SK-N-SH (cell line): ENCODE results near the gene OR7G3. TPM values are rescaled to one million over a fixed set of nuclear protein-coding genes. Genes with fewer than 3 reads are reported as not detected.

Source experiments
- CTCF ChIA-PET: fragments of 300-600, 350-600 bp; formaldehyde crosslinking; extraction: SDS; loops from one replicate; lab custom pipeline; 2021; lab: Yijun Ruan, JAX
- POLR2A ChIA-PET: fragments of 350-600 bp; sonication (Branson Sonifier 250); formaldehyde crosslinking; extraction: SDS; loops from one replicate; lab custom pipeline; 2020; ENCODE audit warnings: antibody characterized with exemption, inconsistent platforms; lab: Yijun Ruan, JAX
- DNase-seq: peaks from one replicate; pipeline ENCODE4 v3.0.0; 2012
- H2AFZ ChIP-seq: fragments of 200-600 bp; sonication (generic); 2 replicates; pipeline ENCODE4 v1.8.1; 2016; ENCODE audit warnings: antibody characterized with exemption, mild to moderate bottlenecking, low read depth
- H3F3A ChIP-seq: fragments of 200-600 bp; sonication (generic); replicated peaks from 2 replicates; pipeline ENCODE3; 2016; ENCODE audit warnings: antibody characterized with exemption, mild to moderate bottlenecking; ENCODE audit not compliant: insufficient read depth
- H3K27ac ChIP-seq, 2 experiments: fragments of 200-500 bp in 1 of 2; fragments of 200-600 bp in 1 of 2; sonication (Bioruptor generic) in 1 of 2; sonication (generic), shearing (Covaris generic) in 1 of 2; 2 replicates each; pipeline versions ENCODE4 v1.5.1 to v1.6.1; 2014 to 2016; ENCODE audit warnings: low read depth in 2 of 2, inconsistent platforms in 1 of 2, low read length in 1 of 2, mild to moderate bottlenecking in 1 of 2, mixed read lengths in 1 of 2
- H3K27me3 ChIP-seq: fragments of 200-600 bp; sonication (generic), shearing (Covaris generic); 2 replicates; pipeline ENCODE4 v1.6.1; 2016; ENCODE audit warnings: mixed run types; ENCODE audit not compliant: insufficient read depth
- H3K36me3 ChIP-seq, 2 experiments: fragments of 200-500 bp in 1 of 2; fragments of 200-600 bp in 1 of 2; sonication (Bioruptor generic) in 1 of 2; sonication (generic) in 1 of 2; replicated peaks in 1 of 2; 2 replicates each; pipeline versions ENCODE3 to v1.5.1; 2014 to 2016; ENCODE audit warnings: low read length in 1 of 2, mild to moderate bottlenecking in 1 of 2; ENCODE audit not compliant: insufficient read depth in 2 of 2, control insufficient read depth in 1 of 2
- H3K4me1 ChIP-seq, 2 experiments: fragments of 200-500 bp in 1 of 2; fragments of 200-600 bp in 1 of 2; sonication (Bioruptor generic) in 1 of 2; sonication (generic), shearing (Covaris generic) in 1 of 2; 2 replicates each; pipeline versions ENCODE4 v1.5.1 to v1.6.1; 2014 to 2016; ENCODE audit warnings: low read depth in 1 of 2, low read length in 1 of 2, mixed run types in 1 of 2; ENCODE audit not compliant: insufficient read depth in 2 of 2, control insufficient read depth in 1 of 2
- H3K4me2 ChIP-seq: fragments of 200-600 bp; sonication (generic), shearing (Covaris generic); 2 replicates; pipeline ENCODE4 v1.6.1; 2017; ENCODE audit warnings: mixed run types
- H3K4me3 ChIP-seq, 2 experiments: fragments of 200-500 bp in 1 of 2; fragments of 200-600 bp in 1 of 2; sonication (Bioruptor generic) in 1 of 2; sonication (generic), shearing (Covaris generic) in 1 of 2; 2 replicates each; pipeline versions ENCODE4 v1.5.1 to v1.8.1; 2014 to 2016; ENCODE audit warnings: low read depth in 2 of 2, inconsistent platforms in 1 of 2, low read length in 1 of 2, mild to moderate bottlenecking in 1 of 2, mixed read lengths in 1 of 2, moderate library complexity in 1 of 2
- H3K79me2 ChIP-seq: fragments of 200-600 bp; sonication (generic); 2 replicates; pipeline ENCODE4 v1.8.1; 2017; ENCODE audit warnings: mild to moderate bottlenecking; ENCODE audit not compliant: insufficient read depth
- H3K9ac ChIP-seq: fragments of 200-600 bp; sonication (generic); 2 replicates; pipeline ENCODE4 v1.6.1; 2017; ENCODE audit warnings: mixed run types
- H3K9me2 ChIP-seq: fragments of 200-600 bp; sonication (generic); 2 replicates; pipeline ENCODE4 v1.6.1; 2017; ENCODE audit warnings: mixed run types
- H3K9me3 ChIP-seq: fragments of 200-600 bp; sonication (generic); 2 replicates; pipeline ENCODE4 v1.6.1; 2017; ENCODE audit warnings: mixed run types, mild to moderate bottlenecking, moderate library complexity
- H4K20me1 ChIP-seq: fragments of 200-600 bp; sonication (generic); 2 replicates; pipeline ENCODE4 v1.6.1; 2017; ENCODE audit warnings: mild to moderate bottlenecking, mixed run types; ENCODE audit not compliant: insufficient read depth
- CHD2 ChIP-seq: fragments of 150-350 bp; IDR thresholded peaks from 2 replicates; pipeline ENCODE4 v1.6.1; 2018; ENCODE audit warnings: low read length; ENCODE audit not compliant: partially characterized antibody
- FOSL2 ChIP-seq: IDR thresholded peaks from 2 replicates; pipeline ENCODE4 v1.4.0; 2012; ENCODE audit warnings: low read depth, mild to moderate bottlenecking, moderate library complexity, borderline replicate concordance
- FOXM1 ChIP-seq: IDR thresholded peaks from 2 replicates; pipeline ENCODE4 v1.4.0; 2012; ENCODE audit warnings: low read depth, mild to moderate bottlenecking
- GABPA ChIP-seq: IDR thresholded peaks from 2 replicates; pipeline ENCODE4 v1.4.0; 2012; ENCODE audit warnings: low read depth, mild to moderate bottlenecking
- GATA2 ChIP-seq: sonication (generic); formaldehyde crosslinking; IDR thresholded peaks from 2 replicates; pipeline ENCODE4 v1.5.0; 2020; ENCODE audit warnings: mild to moderate bottlenecking, missing genetic modification reagents
- JUND ChIP-seq: IDR thresholded peaks from 2 replicates; pipeline ENCODE4 v1.4.0; 2012
- MAX ChIP-seq: IDR thresholded peaks from 2 replicates; pipeline ENCODE4 v1.4.0; 2012; ENCODE audit warnings: low read depth
- MEF2A ChIP-seq: IDR thresholded peaks from 2 replicates; pipeline ENCODE4 v1.4.0; 2012; ENCODE audit warnings: low read depth, borderline replicate concordance
- NRF1 ChIP-seq: IDR thresholded peaks from 2 replicates; pipeline ENCODE4 v1.6.1; 2012; ENCODE audit warnings: low read depth, mild to moderate bottlenecking, low read length
- REST ChIP-seq: IDR thresholded peaks from 2 replicates; pipeline ENCODE4 v1.6.1; 2012; ENCODE audit warnings: mild to moderate bottlenecking, low read depth, low read length, moderate library complexity
- RFX5 ChIP-seq: IDR thresholded peaks from 2 replicates; pipeline ENCODE4 v1.6.1; 2012; ENCODE audit warnings: mild to moderate bottlenecking, improper control_type of control experiment, low read length
- RXRA ChIP-seq: IDR thresholded peaks from 2 replicates; pipeline ENCODE4 v1.4.0; 2012; ENCODE audit warnings: low read depth, mild to moderate bottlenecking, borderline replicate concordance
- SMC3 ChIP-seq: IDR thresholded peaks from 2 replicates; pipeline ENCODE4 v1.6.1; 2012; ENCODE audit warnings: low read depth, low read length, improper control_type of control experiment
- TAF1 ChIP-seq: IDR thresholded peaks from 2 replicates; pipeline ENCODE4 v1.6.1; 2012; ENCODE audit warnings: low read depth, mild to moderate bottlenecking, low read length, moderate library complexity, borderline replicate concordance
- TEAD4 ChIP-seq: IDR thresholded peaks from 2 replicates; pipeline ENCODE4 v1.4.0; 2012; ENCODE audit warnings: mild to moderate bottlenecking, borderline replicate concordance; ENCODE audit not compliant: insufficient read depth
- YY1 ChIP-seq: IDR thresholded peaks from 2 replicates; pipeline ENCODE4 v1.4.0; 2012; ENCODE audit warnings: low read depth, mild to moderate bottlenecking
- ZBTB33 ChIP-seq: IDR thresholded peaks from 2 replicates; pipeline ENCODE4 v1.4.0; 2012; ENCODE audit warnings: low read depth, borderline replicate concordance
- WGBS: methylation state at CpG from one replicate; pipeline ENCODE4 v1.1.6; 2017; ENCODE audit warnings: low lambda C conversion rate; 5-methylcytosine and 5-hydroxymethylcytosine counted together
- polyA plus RNA-seq, 3 experiments: library from polyadenylated mRNA; depleted of rRNA; stranded (reverse); fragments of >200 nt; gene quantifications; 2 replicates each; pipeline ENCODE4 v1.2.3, GENCODE V29; 2012

OR7G3 gene
- polyA plus RNA-seq, 1 of the 3 experiments (the other 2 are of a cell fraction), result not detected

- no peak overlapping the region for H3K4me2 ChIP-seq
- H3K4me1 ChIP-seq, result no peaks in the 10 kb centered on the region
- ChIA-PET CTCF (no interaction called here), POLR2A (no interaction called here)
- DNase-seq, result no peak
- H4K20me1 ChIP-seq, result no peaks in the 10 kb centered on the region
- H3K79me2 ChIP-seq, result peaks cover 14% of the 10 kb centered on the region; the same call in 1 of the 2 replicates
- no peaks in the 10 kb centered on the region for H3K27me3 ChIP-seq
- H3K27ac ChIP-seq, result no peak overlapping the region
- WGBS, result 96% methylated on average over 12 of the region's 12 CpGs
- H3K9me2 ChIP-seq, result no peaks in the 10 kb centered on the region
- H2AFZ ChIP-seq, result no peak overlapping the region
- peak overlapping the region in 1 of 2 experiments; percentile 10; a peak in 1 of 4 replicates for H3K4me3 ChIP-seq
- TF ChIP-seq SMC3 (no peak), FOSL2 (no peak), GABPA (no peak), RXRA (no peak), NRF1 (no peak), JUND (no peak), FOXM1 (no peak), MEF2A (no peak), TEAD4 (no peak), REST (no peak), YY1 (no peak)
- H3F3A ChIP-seq, result no peaks in the 10 kb centered on the region
- no peaks in the 10 kb centered on the region for H3K9me3 ChIP-seq
- no peak overlapping the region for H3K9ac ChIP-seq
- peaks cover 68 to 87% of the 10 kb centered on the region in 2 experiments for H3K36me3 ChIP-seq
These were observed 34.7 kb upstream of the OR7G3 start for GRCh38 chr19:9161427-9161826.

GRCh38 chr19:9159891-9160290 lies 33.1 kb upstream of the OR7G3 start:
- H2AFZ ChIP-seq, result no peak overlapping the region
- peaks cover 30% of the 10 kb centered on the region; the same call in 1 of the 2 replicates for H3K79me2 ChIP-seq
- H4K20me1 ChIP-seq, result no peaks in the 10 kb centered on the region
- peaks cover 77 to 93% of the 10 kb centered on the region in 2 experiments for H3K36me3 ChIP-seq
- H3K27ac ChIP-seq, result no peak overlapping the region
- no peaks in the 10 kb centered on the region for H3K9me2 ChIP-seq
- no peaks in the 10 kb centered on the region for H3F3A ChIP-seq
- H3K9ac ChIP-seq, result no peak overlapping the region
- no peaks in the 10 kb centered on the region for H3K4me1 ChIP-seq
- peak overlapping the region in 1 of 2 experiments; percentile 0; a peak in 1 of 4 replicates for H3K4me3 ChIP-seq
- no peaks in the 10 kb centered on the region for H3K27me3 ChIP-seq
- TF ChIP-seq CHD2, result no peak
- no peak for TF ChIP-seq MAX
- TF ChIP-seq TAF1, result no peak
- TF ChIP-seq GABPA, result no peak
- no peak for TF ChIP-seq MEF2A
- no peak for TF ChIP-seq ZBTB33
- no peak for TF ChIP-seq REST
- TF ChIP-seq YY1, result no peak
- TF ChIP-seq GATA2 (CRISPR knock-in tag), result no peak
- no peak for TF ChIP-seq NRF1
- TF ChIP-seq RFX5, result no peak
- 98% methylated on average over 13 of the region's 13 CpGs for WGBS
- no peak for DNase-seq
- no peak overlapping the region for H3K4me2 ChIP-seq
- ChIA-PET CTCF (interaction anchor here (1.1 to 1.2 kb wide), 2 partner anchors 19 to 46 kb away, joined by 3 to 4 read pairs; partner anchors contain the start of gene ZNF317), POLR2A (no interaction called here)
- H3K9me3 ChIP-seq, result no peaks in the 10 kb centered on the region
